Measurements from ENCODE around the gene ARFRP1.

Gene ARFRP1

GRCh38 chr20:63704749-63705117 lies 3.0 kb downstream of the ARFRP1 start:
- TF ChIP-seq EZH2 (IDR thresholded peaks at IDR 0.05; ENCODE audit: borderline replicate concordance, low read length) (no peak), CTCF (IDR thresholded peaks at IDR 0.05; ENCODE audit: low read length) (no peak)
- no peaks in the 10 kb centered on the region for H4K20me1 ChIP-seq (ENCODE audit: insufficient read depth, low read length)
- no peaks in the 10 kb centered on the region for H3K9me2 ChIP-seq (ENCODE audit: low read depth, low read length)
- peaks cover 39% of the 10 kb centered on the region for H3K36me3 ChIP-seq (ENCODE audit: insufficient read depth, low read length)
- no peaks in the 10 kb centered on the region for H3K9me3 ChIP-seq (ENCODE audit: low read length)
- no peak overlapping the region for H3K27ac ChIP-seq (ENCODE audit: low read depth, low read length, poor library complexity, severe bottlenecking)
- peaks cover 3% of the 10 kb centered on the region; the same call in 1 of the 2 replicates for H3K79me2 ChIP-seq (ENCODE audit: insufficient read depth, low read length)
- no peak overlapping the region for H3K4me2 ChIP-seq (ENCODE audit: low read length)
- peaks cover 21% of the 10 kb centered on the region for H3K4me1 ChIP-seq (ENCODE audit: insufficient read depth, low read length, severe bottlenecking)
- no peak overlapping the region for H3K9ac ChIP-seq (ENCODE audit: low read length)
- H3K27me3 ChIP-seq (ENCODE audit: insufficient read depth, low read length): no peaks in the 10 kb centered on the region
- no peak overlapping the region for H3K4me3 ChIP-seq (ENCODE audit: low read depth, low read length, poor library complexity, severe bottlenecking)
- H2AFZ ChIP-seq (ENCODE audit: low read length): no peak overlapping the region
- no peaks in the 10 kb centered on the region for H3F3A ChIP-seq (ENCODE audit: insufficient read depth, low read length)

GRCh38 chr20:63703976-63704748 lies 3.6 kb downstream of the ARFRP1 start:
- no peaks in the 10 kb centered on the region for H4K20me1 ChIP-seq (ENCODE audit: insufficient read depth, low read length)
- H3K4me2 ChIP-seq (ENCODE audit: low read length): no peak overlapping the region
- peaks cover 36% of the 10 kb centered on the region for H3K36me3 ChIP-seq (ENCODE audit: insufficient read depth, low read length)
- H3K4me1 ChIP-seq (ENCODE audit: insufficient read depth, low read length, severe bottlenecking): peaks cover 17% of the 10 kb centered on the region
- no peaks in the 10 kb centered on the region for H3K9me3 ChIP-seq (ENCODE audit: low read length)
- H3K9me2 ChIP-seq (ENCODE audit: low read depth, low read length): no peaks in the 10 kb centered on the region
- H3K79me2 ChIP-seq (ENCODE audit: insufficient read depth, low read length): peaks cover 3% of the 10 kb centered on the region; the same call in 1 of the 2 replicates
- H3F3A ChIP-seq (ENCODE audit: insufficient read depth, low read length): no peaks in the 10 kb centered on the region
- no peak overlapping the region for H3K27ac ChIP-seq (ENCODE audit: low read depth, low read length, poor library complexity, severe bottlenecking)
- H3K9ac ChIP-seq (ENCODE audit: low read length): no peak overlapping the region
- no peak overlapping the region for H2AFZ ChIP-seq (ENCODE audit: low read length)
- TF ChIP-seq CTCF (IDR thresholded peaks at IDR 0.05; ENCODE audit: low read length) (no peak), EZH2 (IDR thresholded peaks at IDR 0.05; ENCODE audit: borderline replicate concordance, low read length) (no peak)
- H3K27me3 ChIP-seq (ENCODE audit: insufficient read depth, low read length): no peaks in the 10 kb centered on the region
- H3K4me3 ChIP-seq (ENCODE audit: low read depth, low read length, poor library complexity, severe bottlenecking): no peak overlapping the region

GRCh38 chr20:63703471-63703975 lies 4.3 kb downstream of the ARFRP1 start:
- TF ChIP-seq EZH2 (IDR thresholded peaks at IDR 0.05; ENCODE audit: borderline replicate concordance, low read length) (no peak), CTCF (IDR thresholded peaks at IDR 0.05; ENCODE audit: low read length) (no peak)
- H3K9me3 ChIP-seq (ENCODE audit: low read length): no peaks in the 10 kb centered on the region
- H2AFZ ChIP-seq (ENCODE audit: low read length): no peak overlapping the region
- H3K4me2 ChIP-seq (ENCODE audit: low read length): no peak overlapping the region
- no peaks in the 10 kb centered on the region for H4K20me1 ChIP-seq (ENCODE audit: insufficient read depth, low read length)
- no peaks in the 10 kb centered on the region for H3K9me2 ChIP-seq (ENCODE audit: low read depth, low read length)
- H3K4me1 ChIP-seq (ENCODE audit: insufficient read depth, low read length, severe bottlenecking): peaks cover 11% of the 10 kb centered on the region
- peaks cover 33% of the 10 kb centered on the region for H3K36me3 ChIP-seq (ENCODE audit: insufficient read depth, low read length)
- H3K27me3 ChIP-seq (ENCODE audit: insufficient read depth, low read length): no peaks in the 10 kb centered on the region
- H3K9ac ChIP-seq (ENCODE audit: low read length): no peak overlapping the region
- no peak overlapping the region for H3K27ac ChIP-seq (ENCODE audit: low read depth, low read length, poor library complexity, severe bottlenecking)
- H3K4me3 ChIP-seq (ENCODE audit: low read depth, low read length, poor library complexity, severe bottlenecking): no peak overlapping the region
- no peaks in the 10 kb centered on the region for H3K79me2 ChIP-seq (ENCODE audit: insufficient read depth, low read length)
- H3F3A ChIP-seq (ENCODE audit: insufficient read depth, low read length): no peaks in the 10 kb centered on the region
